ENCODE measurements around the gene TSPOAP1. TPM values are rescaled to one million over a fixed set of nuclear protein-coding genes. Genes with fewer than 3 reads are reported as not detected.

Gene TSPOAP1
- total RNA-seq, 4 donors from 2014 or later: 11.4 to 16.3 (median 13.0) TPM

DNA sequence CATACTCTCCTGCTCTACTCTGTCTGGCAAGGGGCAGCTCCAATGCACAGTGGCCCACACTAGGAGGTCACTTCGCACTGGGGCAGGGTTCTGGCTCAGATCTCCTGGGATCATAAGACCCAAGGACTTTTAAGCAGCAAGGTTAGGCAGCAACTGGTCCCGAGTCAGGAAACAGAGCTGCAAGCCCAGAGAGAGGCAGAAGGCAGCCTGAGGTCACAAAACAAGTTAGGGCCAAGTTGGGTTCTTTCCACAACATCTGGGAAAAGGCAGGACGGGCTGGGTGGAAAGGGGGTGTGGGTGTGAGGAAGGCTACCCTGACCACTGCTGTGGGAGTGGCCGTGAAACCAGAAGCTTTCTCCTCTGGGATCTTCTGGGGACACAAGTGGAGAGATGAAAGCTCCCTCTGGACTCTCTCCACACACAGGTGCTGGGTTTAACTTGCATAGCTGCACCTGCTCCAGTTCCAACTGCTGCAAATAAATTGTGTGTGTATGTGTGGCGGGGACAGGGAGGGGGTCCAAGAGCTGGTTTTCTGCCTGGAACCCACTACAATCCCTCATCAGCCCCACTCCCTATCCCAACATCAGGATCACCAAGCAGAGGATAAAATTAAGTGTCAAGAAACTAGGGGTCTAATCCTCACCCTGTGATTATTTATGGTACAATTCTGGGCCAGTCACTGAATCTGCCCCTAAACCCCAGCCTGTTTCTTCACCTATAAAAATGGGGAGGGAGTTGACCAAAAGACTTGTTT, 8.0 kb upstream of the TSPOAP1 start:
- Histone ChIP-seq H3K27ac (peak overlapping the region in 3 of 4 donors; percentile 77 to 89 (median 78)), H3K4me1 (peaks cover 0 to 38% (median 17%) of the 10 kb centered on the region in 4 donors), H3K4me3 (no peak overlapping the region), H3K36me3 (no peaks in the 10 kb centered on the region), H3K9me3 (no peaks in the 10 kb centered on the region), H3K27me3 (peaks cover 0 to 15% of the 10 kb centered on the region in 2 donors)
- 36 to 47% methylated on average over 5 of the region's 5 CpGs for WGBS, 2 donors
- no peak for DNase-seq (ENCODE audit: low spot score in 2 of 2)
- TF ChIP-seq POLR2A (IDR thresholded peaks at IDR 0.05) (no peak), EP300 (IDR thresholded peaks at IDR 0.05) (no peak)
- TF ChIP-seq, protein P1, sequence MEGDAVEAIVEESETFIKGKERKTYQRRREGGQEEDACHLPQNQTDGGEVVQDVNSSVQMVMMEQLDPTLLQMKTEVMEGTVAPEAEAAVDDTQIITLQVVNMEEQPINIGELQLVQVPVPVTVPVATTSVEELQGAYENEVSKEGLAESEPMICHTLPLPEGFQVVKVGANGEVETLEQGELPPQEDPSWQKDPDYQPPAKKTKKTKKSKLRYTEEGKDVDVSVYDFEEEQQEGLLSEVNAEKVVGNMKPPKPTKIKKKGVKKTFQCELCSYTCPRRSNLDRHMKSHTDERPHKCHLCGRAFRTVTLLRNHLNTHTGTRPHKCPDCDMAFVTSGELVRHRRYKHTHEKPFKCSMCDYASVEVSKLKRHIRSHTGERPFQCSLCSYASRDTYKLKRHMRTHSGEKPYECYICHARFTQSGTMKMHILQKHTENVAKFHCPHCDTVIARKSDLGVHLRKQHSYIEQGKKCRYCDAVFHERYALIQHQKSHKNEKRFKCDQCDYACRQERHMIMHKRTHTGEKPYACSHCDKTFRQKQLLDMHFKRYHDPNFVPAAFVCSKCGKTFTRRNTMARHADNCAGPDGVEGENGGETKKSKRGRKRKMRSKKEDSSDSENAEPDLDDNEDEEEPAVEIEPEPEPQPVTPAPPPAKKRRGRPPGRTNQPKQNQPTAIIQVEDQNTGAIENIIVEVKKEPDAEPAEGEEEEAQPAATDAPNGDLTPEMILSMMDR (IDR thresholded peaks at IDR 0.05): no peak

GRCh38 chr17:58335779-58336455, 7.3 kb upstream of the TSPOAP1 start:
- peak overlapping the region in 3 of 4 donors; percentile 77 to 89 (median 78) for H3K27ac ChIP-seq
- H3K27me3 ChIP-seq: peaks cover 0 to 17% of the 10 kb centered on the region in 2 donors
- H3K4me1 ChIP-seq: peaks cover 0 to 38% (median 17%) of the 10 kb centered on the region in 4 donors
- H3K36me3 ChIP-seq: no peaks in the 10 kb centered on the region
- TF ChIP-seq EP300 (IDR thresholded peaks at IDR 0.05): no peak
- TF ChIP-seq POLR2A (IDR thresholded peaks at IDR 0.05): no peak
- no peaks in the 10 kb centered on the region for H3K9me3 ChIP-seq
- 62% methylated on average over 4 of the region's 4 CpGs for WGBS, 2 donors
- no peak for DNase-seq (ENCODE audit: low spot score in 2 of 2)
- no peak overlapping the region for H3K4me3 ChIP-seq

GRCh38 chr17:58335061-58335731, 6.6 kb upstream of the TSPOAP1 start:
- Histone ChIP-seq H3K9me3 (no peaks in the 10 kb centered on the region), H3K4me3 (no peak overlapping the region), H3K27me3 (peaks cover 0 to 17% of the 10 kb centered on the region in 2 donors), H3K4me1 (peaks cover 0 to 38% (median 17%) of the 10 kb centered on the region in 4 donors), H3K36me3 (no peaks in the 10 kb centered on the region), H3K27ac (peak overlapping the region in 3 of 4 donors; percentile 28 to 89 (median 78))
- TF ChIP-seq, protein P1 (IDR thresholded peaks at IDR 0.05): no peak
- TF ChIP-seq EP300 (IDR thresholded peaks at IDR 0.05) (no peak), POLR2A (IDR thresholded peaks at IDR 0.05) (no peak)
- WGBS, 2 donors: 76 to 83% methylated on average over 8 to 10 of the region's 10 CpGs
- no peak for DNase-seq (ENCODE audit: low spot score in 2 of 2)

DNA sequence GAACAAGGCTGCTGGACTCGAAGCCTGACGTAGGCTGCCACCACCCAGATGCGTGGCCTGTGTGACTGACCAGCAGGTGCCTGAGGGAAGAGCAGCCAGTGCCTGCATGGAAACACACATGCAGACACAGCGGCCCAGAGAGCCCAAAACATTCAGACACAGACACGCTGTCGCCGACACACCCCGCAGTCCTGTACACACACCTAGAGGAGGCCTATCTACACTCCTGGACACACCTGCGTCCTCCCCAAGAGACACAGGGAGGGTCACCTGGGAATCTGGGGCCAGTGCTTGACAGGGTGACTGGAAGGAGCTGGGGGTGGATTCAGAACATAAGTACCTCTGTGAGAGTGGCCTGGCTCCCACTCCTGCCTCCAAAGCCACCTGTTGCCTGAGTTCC, 6.1 kb upstream of the TSPOAP1 start:
- Histone ChIP-seq H3K4me1 (peaks cover 0 to 38% (median 17%) of the 10 kb centered on the region in 4 donors), H3K27ac (peak overlapping the region in 2 of 4 donors; percentile 28 to 89), H3K36me3 (no peaks in the 10 kb centered on the region), H3K9me3 (no peaks in the 10 kb centered on the region), H3K4me3 (no peak overlapping the region), H3K27me3 (peaks cover 0 to 17% of the 10 kb centered on the region in 2 donors)
- no peak for DNase-seq (ENCODE audit: low spot score in 2 of 2)
- WGBS, 2 donors: 89 to 93% methylated on average over 9 of the region's 9 CpGs
- TF ChIP-seq, protein P1 (IDR thresholded peaks at IDR 0.05): no peak
- TF ChIP-seq EP300 (IDR thresholded peaks at IDR 0.05) (no peak), POLR2A (IDR thresholded peaks at IDR 0.05) (no peak)

DNA sequence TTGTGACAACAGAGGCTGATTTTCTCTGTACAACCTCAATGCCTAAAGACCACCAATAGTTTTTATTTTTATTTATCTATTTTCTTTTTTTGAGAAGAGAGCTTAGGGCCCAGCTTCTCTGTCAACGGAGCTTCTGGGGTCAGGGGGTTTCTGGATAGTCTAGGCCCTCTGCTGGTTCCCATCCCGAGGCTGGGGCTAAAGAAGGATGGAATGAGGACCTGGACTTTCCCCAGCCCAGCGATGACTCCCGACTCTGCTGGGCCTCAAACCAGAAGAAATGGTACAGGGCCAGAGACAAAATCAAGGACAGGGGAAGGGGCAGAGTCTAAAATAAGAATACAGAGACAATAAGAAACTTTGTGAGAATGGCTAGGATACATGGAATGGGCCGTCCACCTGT, 5.7 kb upstream of the TSPOAP1 start:
- Histone ChIP-seq H3K4me1 (peaks cover 0 to 38% (median 18%) of the 10 kb centered on the region in 4 donors), H3K27ac (peak overlapping the region in 1 of 4 donors; percentile 89), H3K36me3 (no peaks in the 10 kb centered on the region), H3K27me3 (peaks cover 0 to 20% of the 10 kb centered on the region in 2 donors), H3K9me3 (no peaks in the 10 kb centered on the region), H3K4me3 (no peak overlapping the region)
- TF ChIP-seq, protein P1 (IDR thresholded peaks at IDR 0.05): no peak
- TF ChIP-seq EP300 (IDR thresholded peaks at IDR 0.05) (no peak), POLR2A (IDR thresholded peaks at IDR 0.05) (no peak)
- WGBS, 2 donors: 73 to 77% methylated on average over 5 of the region's 5 CpGs
- no peak for DNase-seq (ENCODE audit: low spot score in 2 of 2)

All from tibial nerve (tissue), 4 donors.